ENCODE data around the gene ARSJ. TPM values are rescaled to one million over a fixed set of nuclear protein-coding genes. Genes with fewer than 3 reads are reported as not detected.

Gene ARSJ
- total RNA-seq, 4 donors from 2014 or later: 1.0 to 3.3 (median 1.4) TPM

DNA sequence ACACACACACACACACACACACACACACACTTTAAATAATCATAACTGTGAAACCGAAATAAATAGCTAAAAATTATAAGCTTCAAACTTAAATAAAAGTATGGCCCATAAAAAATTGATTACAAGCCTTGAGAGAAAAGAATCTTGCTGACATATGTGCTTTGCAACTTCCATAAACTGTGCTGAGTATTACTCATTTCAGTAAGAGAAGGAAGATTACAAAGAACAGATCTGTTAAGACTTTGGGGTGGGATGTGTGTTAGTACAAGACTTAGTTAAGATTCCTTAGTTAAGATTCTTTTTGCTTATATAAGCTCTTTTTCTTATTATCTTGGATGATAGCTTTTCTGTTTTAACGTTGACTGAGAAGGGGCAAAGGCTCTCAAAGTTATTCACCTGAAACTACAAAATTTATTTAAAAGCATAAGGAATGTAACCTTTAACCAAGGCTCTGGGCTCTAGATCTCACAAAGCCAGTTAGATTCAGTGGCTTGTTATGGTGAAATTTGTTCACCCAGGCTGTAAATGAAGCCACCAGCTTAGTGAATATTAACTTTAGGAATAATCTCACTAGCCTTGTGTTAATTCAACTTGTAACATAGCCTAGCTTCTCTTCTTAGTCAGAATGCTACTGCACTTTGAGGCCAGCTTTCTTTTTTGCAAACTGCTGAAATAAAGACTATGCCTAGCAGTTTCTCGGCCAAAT lies 58.2 kb downstream of the ARSJ start:
- H3K36me3 ChIP-seq: no peaks in the 10 kb centered on the region
- H3K9me3 ChIP-seq: no peaks in the 10 kb centered on the region
- H3K27me3 ChIP-seq: no peaks in the 10 kb centered on the region
- H3K4me3 ChIP-seq: no peak overlapping the region
- TF ChIP-seq POLR2A (IDR thresholded peaks at IDR 0.05): no peak
- TF ChIP-seq, protein P1, sequence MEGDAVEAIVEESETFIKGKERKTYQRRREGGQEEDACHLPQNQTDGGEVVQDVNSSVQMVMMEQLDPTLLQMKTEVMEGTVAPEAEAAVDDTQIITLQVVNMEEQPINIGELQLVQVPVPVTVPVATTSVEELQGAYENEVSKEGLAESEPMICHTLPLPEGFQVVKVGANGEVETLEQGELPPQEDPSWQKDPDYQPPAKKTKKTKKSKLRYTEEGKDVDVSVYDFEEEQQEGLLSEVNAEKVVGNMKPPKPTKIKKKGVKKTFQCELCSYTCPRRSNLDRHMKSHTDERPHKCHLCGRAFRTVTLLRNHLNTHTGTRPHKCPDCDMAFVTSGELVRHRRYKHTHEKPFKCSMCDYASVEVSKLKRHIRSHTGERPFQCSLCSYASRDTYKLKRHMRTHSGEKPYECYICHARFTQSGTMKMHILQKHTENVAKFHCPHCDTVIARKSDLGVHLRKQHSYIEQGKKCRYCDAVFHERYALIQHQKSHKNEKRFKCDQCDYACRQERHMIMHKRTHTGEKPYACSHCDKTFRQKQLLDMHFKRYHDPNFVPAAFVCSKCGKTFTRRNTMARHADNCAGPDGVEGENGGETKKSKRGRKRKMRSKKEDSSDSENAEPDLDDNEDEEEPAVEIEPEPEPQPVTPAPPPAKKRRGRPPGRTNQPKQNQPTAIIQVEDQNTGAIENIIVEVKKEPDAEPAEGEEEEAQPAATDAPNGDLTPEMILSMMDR (IDR thresholded peaks at IDR 0.05): no peak
- H3K27ac ChIP-seq: no peak overlapping the region
- no peak for DNase-seq
- no peaks in the 10 kb centered on the region for H3K4me1 ChIP-seq

DNA sequence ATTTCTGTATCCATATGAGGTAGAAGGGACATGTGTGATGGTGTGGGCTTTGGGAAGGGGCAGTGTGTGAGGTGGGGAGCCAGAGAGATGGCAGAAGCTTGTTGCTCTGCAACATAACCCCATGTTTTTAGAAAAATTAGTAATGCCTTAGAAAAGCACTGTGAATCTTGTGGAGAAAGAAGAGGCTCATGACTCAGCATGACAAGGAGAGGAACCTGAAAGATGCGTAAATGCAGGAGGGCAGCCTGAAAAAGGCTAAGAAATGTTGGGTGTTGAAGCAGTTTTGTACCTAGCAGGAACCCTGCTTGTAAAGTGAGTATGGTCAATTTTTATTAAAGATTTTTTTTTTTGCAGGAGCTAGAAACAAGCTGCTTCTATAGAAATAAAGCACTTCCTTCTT lies 59.8 kb downstream of the ARSJ start:
- Histone ChIP-seq H3K27ac (no peak overlapping the region), H3K9me3 (no peaks in the 10 kb centered on the region), H3K4me3 (no peak overlapping the region), H3K4me1 (no peaks in the 10 kb centered on the region), H3K36me3 (no peaks in the 10 kb centered on the region), H3K27me3 (no peaks in the 10 kb centered on the region)
- TF ChIP-seq, protein P1 (IDR thresholded peaks at IDR 0.05): no peak
- TF ChIP-seq POLR2A (IDR thresholded peaks at IDR 0.05): no peak
- DNase-seq: no peak

DNA sequence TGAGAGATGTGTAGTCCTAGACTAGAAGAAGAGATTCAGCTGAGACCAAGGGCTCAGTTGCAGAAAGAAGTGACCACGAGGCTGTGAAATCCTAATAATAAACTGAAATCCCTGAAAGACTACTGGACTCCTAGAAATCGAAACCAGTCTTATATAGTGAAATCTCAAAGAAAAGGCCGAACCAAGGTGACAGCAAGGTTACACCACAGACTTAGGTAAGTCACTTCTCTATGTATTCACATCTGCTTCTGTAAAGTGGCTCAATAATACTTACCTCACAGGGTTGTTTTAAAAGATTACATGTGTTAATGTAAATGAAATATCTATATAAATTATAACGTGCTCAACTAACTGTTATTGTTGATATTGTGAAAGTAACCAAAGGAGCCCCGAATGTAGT lies 60.3 kb downstream of the ARSJ start:
- H3K36me3 ChIP-seq: no peaks in the 10 kb centered on the region
- TF ChIP-seq, protein P1 (IDR thresholded peaks at IDR 0.05): no peak
- no peak for TF ChIP-seq POLR2A (IDR thresholded peaks at IDR 0.05)
- no peaks in the 10 kb centered on the region for H3K4me1 ChIP-seq

DNA sequence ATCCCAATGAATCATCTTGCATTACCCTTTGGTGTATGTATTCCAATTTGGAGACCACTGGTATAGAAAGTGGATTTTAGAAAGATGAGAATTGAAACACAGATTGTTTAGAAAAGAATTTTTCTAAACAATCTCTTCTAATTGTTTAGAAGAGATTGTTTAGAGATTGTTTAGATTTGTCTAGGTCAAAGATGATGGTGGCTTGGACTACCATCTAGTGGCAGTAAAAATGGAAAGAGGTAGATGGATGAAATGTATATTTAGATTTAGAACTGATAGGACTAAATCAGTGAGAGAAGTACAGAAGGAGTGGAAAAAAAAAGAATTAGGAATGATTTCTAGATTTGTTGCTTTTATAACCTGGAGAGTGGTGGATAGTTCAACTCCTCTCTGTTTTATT lies 70.6 kb downstream of the ARSJ start:
- Histone ChIP-seq H3K27me3 (no peaks in the 10 kb centered on the region), H3K4me1 (no peaks in the 10 kb centered on the region), H3K9me3 (no peaks in the 10 kb centered on the region), H3K36me3 (no peaks in the 10 kb centered on the region), H3K4me3 (no peak overlapping the region), H3K27ac (no peak overlapping the region)
- no peak for TF ChIP-seq POLR2A (IDR thresholded peaks at IDR 0.05)
- TF ChIP-seq, protein P1 (IDR thresholded peaks at IDR 0.05): peak in 2 of 6 experiments; percentile 29 to 31
- DNase-seq: no peak

More for the DNA sequence above, 60.3 kb downstream of the ARSJ start:
- no peak for DNase-seq
- no peaks in the 10 kb centered on the region for H3K27me3 ChIP-seq
- no peak overlapping the region for H3K4me3 ChIP-seq
- H3K27ac ChIP-seq: no peak overlapping the region
- H3K9me3 ChIP-seq: no peaks in the 10 kb centered on the region

- DNase-seq: no peak
- TF ChIP-seq, protein P1 (IDR thresholded peaks at IDR 0.05): no peak
- TF ChIP-seq POLR2A (IDR thresholded peaks at IDR 0.05): no peak
- no peaks in the 10 kb centered on the region for H3K27me3 ChIP-seq
These were observed 71.9 kb downstream of the ARSJ start for GRCh38 chr4:113907559-113907958.

More at GRCh38 chr4:113907559-113907958, 71.9 kb downstream of the ARSJ start:
- no peaks in the 10 kb centered on the region for H3K36me3 ChIP-seq
- peaks cover 0 to 8% (median 0%) of the 10 kb centered on the region in 4 donors for H3K4me1 ChIP-seq
- H3K9me3 ChIP-seq: no peaks in the 10 kb centered on the region
- no peak overlapping the region for H3K27ac ChIP-seq
- H3K4me3 ChIP-seq: no peak overlapping the region

All from Peyer's patch (tissue), 4 donors.